Erythroblast (primary cell): ENCODE results near the gene APOF.
"Not testable (repeated sequence)": the region's sequence is repeated elsewhere in the genome, so short reads cannot be mapped to it uniquely, and the experiment has no call there.

Source experiments
- GATA1 ChIP-seq: IDR thresholded peaks from 2 replicates; pipeline ENCODE4 v1.6.1; 2011; ENCODE audit warnings: low read depth, mild to moderate bottlenecking, control low read depth, low read length, moderate library complexity
- POLR2A ChIP-seq: IDR thresholded peaks from 2 replicates; pipeline ENCODE4 v1.6.1; 2011; ENCODE audit warnings: mild to moderate bottlenecking, low read length

DNA sequence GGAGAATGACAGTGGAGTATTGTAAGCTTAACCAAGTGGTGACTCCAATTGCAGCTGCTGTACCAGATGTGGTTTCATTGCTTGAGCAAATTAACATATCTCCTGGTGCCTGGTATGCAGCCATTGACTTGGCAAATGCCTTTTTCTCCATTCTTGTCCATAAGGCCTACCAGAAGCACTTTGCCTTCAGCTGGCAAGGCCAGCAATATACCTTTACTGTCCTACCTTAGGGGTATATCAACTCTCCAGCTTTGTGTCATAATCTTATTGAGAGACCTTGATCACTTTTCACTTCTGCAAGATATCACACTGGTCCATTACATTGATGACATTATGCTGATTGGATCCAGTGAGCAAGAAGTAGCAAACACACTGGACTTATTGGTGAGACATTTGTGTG, 39.0 kb upstream of the APOF start:
- not testable (repeated sequence) for TF ChIP-seq POLR2A, GATA1
